HCT116 (cell line): ENCODE data around the gene USP30. TPM values are rescaled to one million over a fixed set of nuclear protein-coding genes. Genes with fewer than 3 reads are reported as not detected.
A peak's percentile ranks its signal among the peaks of the same experiment; 100 is the strongest.

Source experiments
- ATAC-seq: fragments of 200-7000 bp; cut with Tn5 transposase; 2 replicates; pipeline ENCODE4 v1.9.1; 2020; ENCODE audit warnings: mild to moderate bottlenecking, moderate library complexity
- BruUV-seq: library from RNA; stranded (reverse); fragments of 400-500 nt; replicated peaks from 2 replicates; lab custom pipeline; 2021; lab: Mats Ljungman, UMichigan
- CTCF ChIA-PET: fragments of 300-600 bp; sonication (Branson Sonifier 250); formaldehyde crosslinking; loops from one replicate; lab custom pipeline; 2021; ENCODE audit warnings: antibody characterized with exemption; lab: Charles Lee
- POLR2A ChIA-PET: fragments of 300-600, 350-600 bp; sonication (Branson Sonifier 250); formaldehyde crosslinking; loops from one replicate; lab custom pipeline; 2021; ENCODE audit warnings: antibody characterized with exemption; lab: Charles Lee
- RAD21 ChIA-PET, 2 experiments: fragments of 300-600 bp; sonication (Branson Sonifier 250); formaldehyde crosslinking; loops; one replicate each; lab custom pipeline; 2023; ENCODE audit warnings: low total read pairs in 2 of 2; ENCODE audit not compliant: uncharacterized antibody in 2 of 2, unreplicated experiment in 2 of 2, low non-redundant PET in 1 of 2; lab: Charles Lee
- DNase-seq: peaks from one replicate; pipeline ENCODE4 v3.0.0-alpha.2; 2010; ENCODE audit warnings: low read depth, low spot score
- H2AFZ ChIP-seq: fragments of 200-600 bp; shearing (Covaris generic), sonication (generic); 2 replicates; pipeline ENCODE4 v1.6.1; 2017; ENCODE audit warnings: low read depth, mixed run types, mixed read lengths, antibody characterized with exemption, low read length; ENCODE audit not compliant: poor library complexity, severe bottlenecking
- H3K27ac ChIP-seq: 2 replicates; pipeline ENCODE4 v1.5.1; 2012; ENCODE audit warnings: low read depth, low read length
- H3K27me3 ChIP-seq: fragments of 200-600 bp; sonication (generic); 2 replicates; pipeline ENCODE4 v1.6.1; 2016; ENCODE audit warnings: mixed run types, low read length, mixed read lengths; ENCODE audit not compliant: insufficient read depth
- H3K36me3 ChIP-seq, 2 experiments: fragments of 200-500 bp in 1 of 2; fragments of 200-600 bp in 1 of 2; sonication (Bioruptor generic) in 1 of 2; sonication (generic) in 1 of 2; 2 replicates each; pipeline versions ENCODE4 v1.5.1 to v1.6.1; 2014 to 2016; ENCODE audit warnings: low read length in 2 of 2, inconsistent platforms in 1 of 2, mixed read lengths in 1 of 2, mixed run types in 1 of 2; ENCODE audit not compliant: insufficient read depth in 2 of 2, control insufficient read depth in 1 of 2
- H3K4me1 ChIP-seq, 2 experiments: fragments of 200-600 bp in 1 of 2; sonication (generic) in 1 of 2; 2 replicates each; pipeline versions ENCODE4 v1.5.1 to v1.6.1; 2012 to 2017; ENCODE audit warnings: low read length in 2 of 2, inconsistent platforms in 1 of 2, mild to moderate bottlenecking in 1 of 2, mixed read lengths in 1 of 2, mixed run types in 1 of 2, moderate library complexity in 1 of 2; ENCODE audit not compliant: insufficient read depth in 2 of 2, control insufficient read depth in 1 of 2
- H3K4me2 ChIP-seq: fragments of 200-600 bp; sonication (generic); 2 replicates; pipeline ENCODE4 v1.6.1; 2017; ENCODE audit warnings: mixed run types, low read length, mixed read lengths
- H3K4me3 ChIP-seq, 2 experiments: fragments of 200-600 bp in 1 of 2; sonication (generic) in 1 of 2; replicated peaks in 1 of 2; 2 replicates each; pipeline ENCODE4 v1.5.1; 2011 to 2016; ENCODE audit warnings: low read length in 2 of 2, control low read depth in 1 of 2, low read depth in 1 of 2, mild to moderate bottlenecking in 1 of 2, mixed read lengths in 1 of 2, mixed run types in 1 of 2
- H3K79me2 ChIP-seq: fragments of 200-600 bp; sonication (generic); 2 replicates; pipeline ENCODE4 v1.6.1; 2017; ENCODE audit warnings: mild to moderate bottlenecking, mixed run types, low read length, moderate library complexity, mixed read lengths; ENCODE audit not compliant: insufficient read depth
- H3K9ac ChIP-seq: fragments of 200-600 bp; sonication (generic); 2 replicates; pipeline ENCODE4 v1.6.1; 2016; ENCODE audit warnings: low read length, mixed read lengths
- H3K9me2 ChIP-seq: fragments of 200-600 bp; sonication (generic), shearing (Covaris generic); 2 replicates; pipeline ENCODE4 v1.6.1; 2017; ENCODE audit warnings: mixed run types, mild to moderate bottlenecking, moderate library complexity; ENCODE audit not compliant: insufficient read depth
- H3K9me3 ChIP-seq, 2 experiments: fragments of 200-500 bp in 1 of 2; fragments of 200-600 bp in 1 of 2; sonication (Bioruptor generic) in 1 of 2; sonication (generic) in 1 of 2; 2 replicates each; pipeline ENCODE4 v1.6.1; 2014 to 2017; ENCODE audit warnings: low read length in 2 of 2, mixed read lengths in 2 of 2, inconsistent platforms in 1 of 2, low read depth in 1 of 2, mild to moderate bottlenecking in 1 of 2, mixed run types in 1 of 2, moderate library complexity in 1 of 2; ENCODE audit not compliant: control insufficient read depth in 1 of 2, insufficient read depth in 1 of 2
- H4K20me1 ChIP-seq: fragments of 200-600 bp; sonication (generic), shearing (Covaris generic); 2 replicates; pipeline ENCODE4 v1.6.1; 2017; ENCODE audit warnings: mixed run types, mild to moderate bottlenecking, moderate library complexity; ENCODE audit not compliant: insufficient read depth
- CBX3 ChIP-seq: IDR thresholded peaks from 2 replicates; pipeline ENCODE4 v1.6.1; 2012; ENCODE audit warnings: low read depth
- CTCF ChIP-seq, 3 experiments: fragments of 200-600 bp in 1 of 3; sonication (generic) in 1 of 3; IDR thresholded peaks in 2 of 3; conservative IDR thresholded peaks in 1 of 3; 2 replicates each; pipeline ENCODE4 v1.5.1; 2012 to 2017; ENCODE audit warnings: low read depth in 2 of 3, low read length in 2 of 3, antibody characterized with exemption in 1 of 3, borderline replicate concordance in 1 of 3, control low read depth in 1 of 3, mild to moderate bottlenecking in 1 of 3, mixed read lengths in 1 of 3, mixed run types in 1 of 3, moderate library complexity in 1 of 3; ENCODE audit not compliant: insufficient read depth in 1 of 3
- ELF1 ChIP-seq: IDR thresholded peaks from 2 replicates; pipeline ENCODE4 v1.6.1; 2012; ENCODE audit warnings: low read depth, borderline replicate concordance
- EZH2 ChIP-seq: fragments of 200-600 bp; sonication (generic); IDR thresholded peaks from 2 replicates; pipeline ENCODE4 v1.6.1; 2017; ENCODE audit warnings: antibody characterized with exemption, mixed run types
- EZH2phosphoT487 ChIP-seq: fragments of 200-600 bp; IDR thresholded peaks from 2 replicates; pipeline ENCODE4 v1.6.1; 2018; ENCODE audit warnings: antibody characterized with exemption, borderline replicate concordance
- FOSL1 ChIP-seq: IDR thresholded peaks from 2 replicates; pipeline ENCODE4 v1.6.1; 2012; ENCODE audit warnings: low read depth
- JUND ChIP-seq: IDR thresholded peaks from 2 replicates; pipeline ENCODE4 v1.6.1; 2012
- POLR2AphosphoS5 ChIP-seq: IDR thresholded peaks from 2 replicates; pipeline ENCODE4 v1.6.1; 2011; ENCODE audit warnings: mild to moderate bottlenecking, low read depth, low read length, moderate library complexity
- RAD21 ChIP-seq: IDR thresholded peaks from 2 replicates; pipeline ENCODE4 v1.6.1; 2012; ENCODE audit warnings: low read depth, mild to moderate bottlenecking
- REST ChIP-seq: IDR thresholded peaks from 2 replicates; pipeline ENCODE4 v1.6.1; 2012; ENCODE audit warnings: low read depth
- SIN3A ChIP-seq: IDR thresholded peaks from 2 replicates; pipeline ENCODE4 v1.6.1; 2012; ENCODE audit warnings: low read depth
- SP1 ChIP-seq: IDR thresholded peaks from 2 replicates; pipeline ENCODE4 v1.6.1; 2012; ENCODE audit warnings: low read depth
- YY1 ChIP-seq: IDR thresholded peaks from 2 replicates; pipeline ENCODE4 v1.6.1; 2011; ENCODE audit warnings: low read length, low read depth, moderate library complexity, mild to moderate bottlenecking; ENCODE audit not compliant: insufficient replicate concordance; ENCODE audit errors: extremely low read depth
- ZBTB33 ChIP-seq: IDR thresholded peaks from 2 replicates; pipeline ENCODE4 v1.6.1; 2011; ENCODE audit warnings: mild to moderate bottlenecking, low read length, moderate library complexity; ENCODE audit not compliant: insufficient replicate concordance; ENCODE audit errors: extremely low read depth
- intact Hi-C: fragments of 100-400 bp; cut with micrococcal nuclease; formaldehyde crosslinking; loops from 2 replicates; pipeline ENCODE4 v1.10.0; 2022
- total RNA-seq: library from RNA; stranded (reverse); gene quantifications from one replicate; pipeline ENCODE4 v1.2.1, GENCODE V29; 2021; ENCODE audit not compliant: unreplicated experiment
- TF ChIP-seq, protein P1 (sequence below): IDR thresholded peaks from 2 replicates; pipeline ENCODE4 v1.6.1; 2012

Gene USP30
- total RNA-seq, 1 experiment from 2014 or later: 9.2 TPM

- H3K4me3 ChIP-seq: no peak overlapping the region
- no peaks in the 10 kb centered on the region for H3K9me2 ChIP-seq
- H4K20me1 ChIP-seq: no peaks in the 10 kb centered on the region
- no peak overlapping the region for H3K27ac ChIP-seq
- BruUV-seq: no TSS peak
- intact Hi-C loops: loop anchor here (10.0 kb wide), 3 partner anchors 145 to 295 kb away; no protein-coding TSS in a partner anchor
- peaks cover 37% of the 10 kb centered on the region for H3K79me2 ChIP-seq
- no peak overlapping the region for H2AFZ ChIP-seq
- ChIA-PET POLR2A (no interaction called here), CTCF (no interaction called here)
- DNase-seq (no peak), ATAC-seq (no peak)
- H3K36me3 ChIP-seq: peaks cover 11 to 35% of the 10 kb centered on the region in 2 experiments; a peak in 3 of 4 replicates
- H3K27me3 ChIP-seq: no peaks in the 10 kb centered on the region
- H3K4me1 ChIP-seq: peaks cover 2 to 19% of the 10 kb centered on the region in 2 experiments; a peak in 3 of 4 replicates
- H3K4me2 ChIP-seq: peak overlapping the region; percentile 86
- no peaks in the 10 kb centered on the region for H3K9me3 ChIP-seq
- H3K9ac ChIP-seq: no peak overlapping the region
- TF ChIP-seq CBX3 (no peak), EZH2 (no peak), ZBTB33 (no peak), SP1 (no peak), ELF1 (no peak), FOSL1 (no peak), REST (no peak), CTCF (IDR thresholded peaks at IDR 0.05 in 2 of 3, conservative IDR thresholded peaks at IDR 0.05 in 1 of 3; ENCODE audit: borderline replicate concordance in 1 of 3, insufficient read depth in 1 of 3, low read depth in 2 of 3, low read length in 2 of 3) (no peak), JUND (no peak), RAD21 (no peak), YY1 (no peak), EZH2phosphoT487 (no peak), SIN3A (no peak), POLR2AphosphoS5 (no peak)
- TF ChIP-seq, protein P1, sequence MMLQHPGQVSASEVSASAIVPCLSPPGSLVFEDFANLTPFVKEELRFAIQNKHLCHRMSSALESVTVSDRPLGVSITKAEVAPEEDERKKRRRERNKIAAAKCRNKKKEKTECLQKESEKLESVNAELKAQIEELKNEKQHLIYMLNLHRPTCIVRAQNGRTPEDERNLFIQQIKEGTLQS: no peak
- TF ChIP-seq, all 23 proteins: peak for 0
- RAD21 ChIA-PET: no interaction called here
These were observed 47.1 kb downstream of the USP30 start for GRCh38 chr12:109099431-109100020.
